HG03139 (cell line): ENCODE data around the gene NDST1.

Experiments
- ATAC-seq: cut with Tn5 transposase; IDR thresholded peaks from one replicate; pipeline ENCODE4 v1.9.1; 2021; ENCODE audit not compliant: unreplicated experiment

The NDST1 gene

GRCh38 chr5:150541895-150542294 lies 34.0 kb downstream of the NDST1 start:
- no peak for ATAC-seq

DNA sequence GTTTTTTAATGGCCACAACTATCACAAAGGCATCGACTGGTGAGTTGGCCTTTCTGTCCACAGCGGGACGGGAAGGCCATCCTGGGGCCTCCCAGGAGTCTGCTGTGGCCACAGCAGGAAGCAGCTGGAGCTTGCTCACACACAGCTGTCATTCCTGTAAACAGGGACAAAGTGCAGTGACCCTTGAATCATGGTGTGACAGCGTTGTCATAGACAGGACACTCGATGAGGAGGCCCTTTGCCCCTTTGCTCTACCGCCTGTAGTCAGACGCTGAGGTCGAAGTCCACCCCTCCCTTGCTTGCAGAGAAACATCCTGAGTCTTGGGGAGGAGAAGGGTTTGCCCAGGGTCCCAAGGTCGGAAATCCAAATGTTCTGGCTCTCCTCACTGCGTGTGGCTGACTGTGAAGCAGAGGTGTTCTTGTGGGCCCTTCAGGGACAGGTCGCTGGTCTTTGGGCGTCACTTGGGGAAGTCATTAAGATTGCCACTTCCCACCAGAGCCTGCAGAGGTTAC lies 35.1 kb downstream of the NDST1 start:
- ATAC-seq: no peak

GRCh38 chr5:150544611-150545219 lies 36.8 kb downstream of the NDST1 start:
- peak; percentile 89 for ATAC-seq

DNA sequence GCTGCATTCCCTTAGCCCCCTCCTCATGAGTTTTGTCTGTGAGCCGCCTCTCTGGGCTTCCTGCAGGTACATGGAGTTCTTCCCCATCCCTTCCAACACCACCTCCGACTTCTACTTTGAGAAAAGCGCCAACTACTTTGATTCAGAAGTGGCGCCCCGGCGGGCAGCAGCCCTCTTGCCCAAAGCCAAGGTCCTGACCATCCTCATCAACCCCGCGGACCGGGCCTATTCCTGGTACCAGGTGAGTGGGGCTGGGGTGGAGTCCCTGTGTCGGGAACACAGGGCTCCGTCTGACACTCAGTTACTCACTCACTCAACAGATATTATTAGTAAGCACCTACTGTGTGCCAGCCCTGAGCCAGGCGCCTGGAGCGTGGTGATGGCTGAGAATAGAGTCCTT lies 37.3 kb downstream of the NDST1 start:
- no peak for ATAC-seq

- no peak for ATAC-seq
These were observed 40.2 kb downstream of the NDST1 start for GRCh38 chr5:150548123-150548522.

DNA sequence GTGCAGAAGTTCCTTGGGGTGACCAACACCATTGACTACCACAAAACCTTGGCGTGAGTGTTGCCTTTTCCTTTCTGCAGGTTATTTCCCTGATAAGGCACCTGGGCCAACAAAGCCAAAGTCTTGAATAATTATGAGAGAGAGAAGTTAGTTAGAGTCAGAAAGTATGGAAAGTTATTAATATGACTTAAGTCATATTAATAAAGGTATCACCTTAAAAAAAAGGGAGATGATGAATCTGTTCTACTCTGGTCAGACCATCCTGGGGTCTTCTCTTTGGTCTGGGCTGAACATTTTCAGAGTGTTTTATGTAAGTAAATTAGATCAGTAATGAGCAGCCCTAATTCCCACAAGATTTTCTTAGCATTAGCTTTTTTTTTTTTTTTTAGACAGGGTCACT lies 41.8 kb downstream of the NDST1 start:
- ATAC-seq: no peak

GRCh38 chr5:150550286-150550685 lies 42.4 kb downstream of the NDST1 start:
- ATAC-seq: no peak

GRCh38 chr5:150551066-150551465 lies 43.1 kb downstream of the NDST1 start:
- no peak for ATAC-seq

GRCh38 chr5:150553402-150553801 lies 45.5 kb downstream of the NDST1 start:
- ATAC-seq: no peak

DNA sequence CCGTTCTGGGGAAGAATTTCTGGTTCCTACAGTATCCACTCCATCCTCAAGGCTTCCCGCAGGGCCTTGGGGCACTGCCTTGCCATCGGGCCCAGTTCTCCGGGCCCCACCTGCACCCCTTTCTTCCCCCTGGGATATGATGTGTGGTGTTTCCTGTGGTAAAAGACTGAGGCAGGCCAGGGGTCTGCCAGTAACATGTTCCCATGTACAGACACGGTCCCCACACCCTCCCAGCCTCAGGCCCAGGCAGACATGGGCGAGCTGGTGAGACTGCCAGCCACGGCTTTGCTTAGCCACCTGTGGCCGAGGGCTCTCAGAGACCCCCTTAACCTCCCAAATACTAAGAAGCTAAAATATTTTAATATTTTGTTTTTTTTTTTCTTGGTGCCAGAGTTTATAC lies 46.0 kb downstream of the NDST1 start:
- ATAC-seq: no peak

DNA sequence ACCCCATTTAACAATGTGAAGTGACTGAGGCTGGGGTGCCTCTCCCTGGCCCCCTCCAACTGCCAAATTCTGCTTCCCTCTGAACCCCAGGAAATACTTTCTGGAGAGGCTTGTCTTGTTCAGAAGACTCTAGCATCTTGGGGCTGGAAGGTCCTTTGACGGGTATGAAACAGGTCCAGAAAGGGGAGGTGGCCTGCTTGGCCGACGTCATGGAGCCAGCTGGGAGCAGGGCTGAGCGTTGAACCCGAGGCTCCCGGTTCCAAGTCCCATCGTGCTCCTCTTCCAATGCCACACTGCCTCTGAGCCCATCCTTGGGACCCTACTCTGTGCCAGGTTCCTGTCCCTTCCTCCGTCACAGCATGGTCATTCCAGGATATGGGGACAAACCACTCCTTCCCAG lies 46.9 kb downstream of the NDST1 start:
- ATAC-seq: no peak

DNA sequence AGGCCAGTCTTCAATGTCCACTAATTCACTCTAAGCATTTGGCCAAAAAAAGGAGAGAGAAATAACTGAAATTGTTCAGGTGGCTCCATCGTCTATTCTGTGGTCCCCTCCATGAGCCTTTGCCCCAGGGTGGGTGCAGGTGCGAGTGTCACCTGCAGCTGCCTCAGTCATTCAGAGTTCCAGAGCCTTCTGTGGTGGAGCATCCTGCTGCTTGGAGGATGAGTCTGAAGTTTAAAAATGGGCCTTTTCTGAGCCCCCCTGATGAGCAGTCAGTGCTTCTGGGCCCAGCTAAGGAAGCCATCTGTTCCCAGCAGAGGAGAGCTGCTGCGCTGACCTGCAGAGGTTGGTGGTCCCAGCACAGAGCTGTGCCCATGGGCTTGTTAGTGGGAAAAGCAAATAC lies 48.2 kb downstream of the NDST1 start:
- ATAC-seq: no peak

- ATAC-seq: no peak
These were observed 49.1 kb downstream of the NDST1 start for GRCh38 chr5:150556859-150557508.

- no peak for ATAC-seq
These were observed 49.6 kb downstream of the NDST1 start for GRCh38 chr5:150557509-150557872.

DNA sequence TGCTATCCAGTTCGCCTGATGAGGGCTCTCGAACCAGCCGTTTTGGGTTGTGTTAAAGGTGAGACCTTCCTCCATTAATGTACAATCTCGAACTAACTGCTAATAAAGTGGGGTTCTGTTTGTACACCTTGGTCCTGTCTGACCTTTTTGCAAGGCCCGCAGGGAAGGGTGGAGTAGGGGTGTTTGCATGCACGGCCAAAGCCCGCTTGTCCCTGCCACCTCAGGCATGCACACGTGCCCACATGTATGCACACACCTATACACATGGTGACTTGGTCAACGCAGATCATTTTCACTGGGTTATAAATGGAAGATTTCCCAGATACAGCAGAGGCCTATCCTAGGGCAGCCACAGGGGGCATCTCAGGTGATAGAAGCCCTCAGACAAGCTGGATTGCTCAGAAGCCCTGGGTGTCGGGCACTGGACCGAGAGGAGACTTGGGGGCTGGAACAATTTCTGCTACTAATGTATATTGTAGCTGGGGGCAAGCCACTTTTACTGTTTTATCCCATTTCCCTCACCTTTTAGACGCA lies 50.2 kb downstream of the NDST1 start:
- no peak for ATAC-seq

DNA sequence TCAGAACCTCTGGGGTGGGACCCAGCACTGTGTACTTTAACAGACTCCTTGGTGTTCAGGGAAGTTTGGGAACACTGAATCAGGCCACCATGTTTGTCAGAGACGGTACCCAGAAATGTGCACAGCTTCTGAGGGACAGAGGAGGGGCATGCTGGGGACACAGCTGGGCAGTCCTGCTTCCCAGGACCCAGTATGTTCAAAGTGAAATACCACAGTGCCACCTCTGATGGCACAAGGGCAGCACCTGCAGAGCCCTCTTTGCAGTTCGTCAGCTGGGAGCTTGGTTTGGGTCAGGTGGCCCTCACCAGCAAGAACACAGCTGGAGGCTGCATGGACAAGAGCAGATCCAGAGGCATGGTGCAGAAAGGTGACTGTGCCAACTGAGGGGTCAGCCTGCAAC lies 51.2 kb downstream of the NDST1 start:
- ATAC-seq: no peak

GRCh38 chr5:150559701-150560100 lies 51.8 kb downstream of the NDST1 start:
- no peak for ATAC-seq

GRCh38 chr5:150560401-150561191 lies 52.7 kb downstream of the NDST1 start:
- ATAC-seq: peak; percentile 75

GRCh38 chr5:150561192-150561512 lies 53.2 kb downstream of the NDST1 start:
- no peak for ATAC-seq

DNA sequence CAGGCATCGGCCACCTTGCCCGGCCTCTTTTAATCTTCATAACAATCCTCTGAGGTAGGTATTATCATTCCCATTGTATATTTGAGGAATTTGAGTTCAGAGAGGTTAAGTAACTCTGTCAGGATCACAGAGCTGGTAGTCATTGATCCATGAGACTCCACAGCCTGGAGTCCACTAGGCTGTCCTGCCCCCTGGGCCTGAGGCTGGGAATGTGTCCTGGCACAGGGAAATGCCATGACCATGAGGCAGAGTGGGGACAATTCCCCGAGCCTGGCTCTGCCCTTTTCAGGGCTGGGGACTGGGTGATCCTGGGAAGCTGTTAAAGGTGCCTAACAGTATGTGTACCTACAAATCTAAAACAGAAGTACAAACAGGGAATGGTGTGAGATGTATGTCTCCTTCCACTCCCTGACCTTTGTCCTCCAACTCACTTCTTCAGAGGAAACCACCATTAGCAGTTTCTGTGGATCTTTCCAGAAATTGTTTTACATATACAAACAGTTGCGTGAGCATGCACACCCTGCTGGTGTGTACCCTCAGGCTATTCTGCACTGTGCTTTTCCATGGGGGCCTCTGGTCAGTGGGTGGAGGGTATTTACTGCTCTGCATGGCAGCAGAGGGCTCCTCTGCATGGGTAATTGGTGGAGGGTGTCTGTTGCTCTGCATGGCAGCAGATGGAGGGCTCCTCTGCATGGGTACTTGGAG lies 53.8 kb downstream of the NDST1 start:
- ATAC-seq: no peak

DNA sequence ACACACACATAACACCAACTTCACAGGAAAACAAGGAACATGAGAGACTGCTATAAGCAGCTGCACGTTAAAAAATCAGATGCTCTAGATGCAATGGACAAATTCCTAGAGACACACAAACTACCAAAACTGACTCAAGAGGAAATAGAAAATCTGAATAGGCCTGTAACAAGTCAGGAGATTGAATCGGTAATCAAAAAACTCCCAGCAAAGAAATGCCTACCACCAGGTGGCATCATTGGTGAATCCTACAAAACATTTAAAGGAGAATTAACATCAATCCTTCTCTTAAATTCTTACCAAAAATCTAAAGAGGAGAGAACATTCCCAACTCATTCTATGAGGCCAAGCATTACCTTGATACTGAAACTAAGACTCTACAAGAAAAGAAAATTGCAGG lies 54.9 kb downstream of the NDST1 start:
- ATAC-seq: no peak
